HG03060 (cell line): ENCODE data around the gene ANAPC10.
"Not testable (repeated sequence)": the region's sequence is repeated elsewhere in the genome, so short reads cannot be mapped to it uniquely, and the experiment has no call there.

Experiments
- ATAC-seq: cut with Tn5 transposase; IDR thresholded peaks from one replicate; pipeline ENCODE4 v1.9.1; 2021; ENCODE audit warnings: low read depth, moderate number of reproducible peaks; ENCODE audit not compliant: unreplicated experiment

ANAPC10 gene

DNA sequence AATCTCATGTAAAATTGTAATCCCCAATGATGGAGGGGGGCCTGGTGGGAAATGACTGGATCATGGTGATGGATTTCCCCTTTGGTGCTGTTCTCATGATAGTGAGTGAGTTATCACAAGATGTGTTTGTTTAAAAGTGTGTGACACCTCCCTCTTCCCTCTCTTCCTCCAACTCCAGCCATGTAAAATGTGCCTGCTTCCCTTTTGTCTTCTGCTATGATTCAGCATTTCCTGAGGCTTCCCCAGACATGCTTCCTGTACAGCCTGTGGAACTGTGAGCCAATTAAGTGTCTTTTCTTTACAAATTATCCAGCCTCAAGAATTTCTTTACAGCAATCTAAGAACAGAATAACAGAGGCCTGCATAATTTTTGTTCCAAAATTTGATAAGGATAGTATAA lies 85.2 kb downstream of the ANAPC10 start:
- no peak for ATAC-seq

DNA sequence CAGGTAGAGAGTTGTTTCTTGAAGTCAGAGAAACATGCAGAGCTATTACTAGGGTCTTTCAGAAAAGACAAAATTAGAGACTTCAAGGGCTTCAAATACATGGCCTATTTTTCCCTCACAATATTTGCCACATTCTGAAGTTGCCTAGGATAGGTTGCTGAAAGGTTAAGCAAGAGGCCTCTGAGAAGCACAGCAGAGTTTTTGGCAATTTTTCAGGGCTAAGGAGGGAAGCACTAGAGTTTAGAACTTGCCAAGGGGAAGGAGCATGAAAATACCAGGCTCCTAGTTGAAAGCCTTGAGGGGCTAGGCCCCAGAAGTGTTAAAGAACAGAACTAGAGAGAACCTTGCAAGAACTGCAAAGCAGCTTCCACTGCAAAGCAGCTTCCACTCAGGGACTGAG lies 86.4 kb downstream of the ANAPC10 start:
- no peak for ATAC-seq

DNA sequence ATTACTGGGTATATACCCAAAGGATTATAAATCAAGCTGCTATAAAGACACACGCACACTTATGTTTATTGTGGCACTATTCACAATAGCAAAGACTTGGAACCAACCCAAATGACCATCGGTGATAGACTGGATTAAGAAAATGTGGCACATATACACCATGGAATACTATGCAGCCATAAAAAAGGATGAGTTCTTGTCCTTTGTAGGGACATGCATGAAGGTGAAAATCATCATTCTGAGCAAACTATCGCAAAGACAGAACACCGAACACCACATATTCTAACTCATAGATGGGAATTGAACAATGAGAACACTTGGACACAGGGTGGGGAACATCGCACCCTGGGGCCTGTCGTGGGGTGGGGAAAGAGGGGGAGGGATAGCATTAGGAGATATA lies 87.7 kb downstream of the ANAPC10 start:
- ATAC-seq, result not testable (repeated sequence)

DNA sequence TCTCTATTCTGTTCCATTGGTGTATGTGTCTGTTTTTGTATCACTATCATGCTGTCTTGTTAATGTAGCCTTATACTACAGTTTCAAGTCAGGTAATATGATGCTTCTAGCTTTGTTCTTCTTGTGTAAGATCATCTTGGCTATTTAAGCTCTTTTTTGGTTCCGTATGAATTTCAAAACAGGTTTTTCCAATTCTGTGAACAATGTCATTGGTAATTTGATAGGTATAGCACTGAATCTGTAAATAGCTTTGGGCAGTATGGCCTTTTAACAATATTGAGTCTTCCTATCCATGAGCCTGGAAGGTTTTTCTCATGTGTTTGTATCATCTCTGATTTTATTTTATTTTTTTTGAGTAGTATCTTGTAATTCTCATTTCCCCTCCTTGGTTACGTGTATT lies 94.3 kb downstream of the ANAPC10 start:
- ATAC-seq, result no peak

DNA sequence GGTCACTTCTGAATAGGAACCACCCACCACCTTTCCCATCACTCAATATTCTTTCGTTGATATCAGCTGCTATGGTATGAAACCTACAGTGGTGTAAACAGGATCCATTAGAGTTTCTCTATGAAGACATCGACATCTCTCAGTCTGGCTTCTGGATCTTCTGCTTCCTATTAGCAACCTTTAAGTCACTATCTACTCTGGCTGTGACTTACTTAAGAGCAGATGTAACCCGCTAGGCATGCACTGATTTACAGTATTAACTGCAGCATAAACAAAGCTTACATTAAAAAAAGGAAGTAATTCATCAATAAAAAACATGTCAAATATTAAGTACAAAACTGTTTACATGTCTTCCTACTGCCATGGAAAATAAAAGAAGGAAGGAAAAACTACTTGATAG lies 96.4 kb downstream of the ANAPC10 start:
- ATAC-seq, result no peak

DNA sequence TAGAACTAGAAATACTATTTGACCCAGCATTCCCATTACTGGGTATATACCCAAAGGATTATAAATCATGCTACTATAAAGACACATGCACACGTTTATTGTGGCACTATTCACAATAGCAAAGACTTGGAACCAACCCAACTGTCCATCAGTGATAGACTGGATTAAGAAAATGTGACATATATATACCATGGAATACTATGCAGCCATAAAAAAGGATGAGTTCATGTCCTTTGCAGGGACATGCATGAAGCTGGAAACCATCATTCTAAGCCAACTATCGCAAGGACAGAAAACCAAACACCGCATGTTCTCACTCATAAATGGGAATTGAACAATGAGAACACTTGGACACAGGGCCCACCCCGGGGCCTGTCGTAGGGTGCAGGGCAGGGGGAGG lies 97.3 kb downstream of the ANAPC10 start:
- ATAC-seq, result not testable (repeated sequence)

DNA sequence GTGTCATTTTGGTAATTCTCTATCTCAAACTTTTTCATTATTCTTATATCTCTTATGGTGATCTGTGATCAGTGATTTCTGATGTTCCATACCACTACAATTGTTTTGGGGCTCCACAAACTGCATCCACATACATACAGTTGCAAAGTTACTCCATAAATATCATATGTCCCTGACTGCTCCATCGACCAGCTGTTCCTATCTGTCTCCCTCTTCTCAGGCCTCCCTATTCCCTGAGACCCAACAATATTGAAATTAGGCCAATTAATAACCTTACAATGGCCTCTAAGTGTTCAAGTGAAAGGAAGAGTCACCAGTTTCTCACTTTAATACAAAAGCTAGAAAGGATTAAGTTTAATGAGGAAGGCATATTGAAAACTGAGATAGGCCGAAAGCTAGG lies 108.7 kb downstream of the ANAPC10 start:
- ATAC-seq, result no peak

DNA sequence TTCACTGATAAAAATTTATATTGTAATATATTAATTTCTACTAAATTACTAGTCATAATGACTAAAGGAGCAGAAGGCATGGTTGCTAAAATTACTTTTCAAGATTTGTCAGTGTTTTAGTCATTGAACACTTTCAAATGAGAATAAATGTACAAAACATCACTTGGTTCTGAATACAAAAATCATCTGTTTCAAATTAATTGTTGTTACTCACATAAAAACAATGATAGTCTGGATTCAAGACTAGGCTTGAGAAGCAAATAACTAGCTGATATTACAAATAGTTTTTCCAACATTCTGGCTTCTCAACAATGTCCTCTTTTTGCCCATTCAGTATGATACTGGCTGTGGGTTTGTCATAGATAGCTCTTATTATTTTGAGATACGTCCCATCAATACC lies 112.5 kb downstream of the ANAPC10 start:
- no peak for ATAC-seq

DNA sequence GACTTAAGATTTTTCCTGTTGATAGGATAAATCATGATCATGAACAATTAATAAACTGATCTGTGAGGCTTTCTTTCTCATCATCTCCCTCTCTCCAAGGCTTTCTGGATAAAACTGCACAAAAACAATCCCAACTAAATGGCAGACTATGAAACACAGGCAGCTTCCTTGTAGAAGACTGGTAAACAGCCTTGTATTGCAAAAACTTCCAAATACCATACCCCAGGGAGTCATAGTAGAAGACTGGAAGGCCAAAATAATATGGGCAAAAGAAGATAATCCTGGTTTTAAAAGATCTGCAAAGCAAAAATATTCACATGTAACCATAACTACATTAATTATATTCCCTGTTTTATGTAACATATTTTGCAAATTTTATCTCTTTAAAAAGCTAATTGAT lies 113.0 kb downstream of the ANAPC10 start:
- no peak for ATAC-seq

DNA sequence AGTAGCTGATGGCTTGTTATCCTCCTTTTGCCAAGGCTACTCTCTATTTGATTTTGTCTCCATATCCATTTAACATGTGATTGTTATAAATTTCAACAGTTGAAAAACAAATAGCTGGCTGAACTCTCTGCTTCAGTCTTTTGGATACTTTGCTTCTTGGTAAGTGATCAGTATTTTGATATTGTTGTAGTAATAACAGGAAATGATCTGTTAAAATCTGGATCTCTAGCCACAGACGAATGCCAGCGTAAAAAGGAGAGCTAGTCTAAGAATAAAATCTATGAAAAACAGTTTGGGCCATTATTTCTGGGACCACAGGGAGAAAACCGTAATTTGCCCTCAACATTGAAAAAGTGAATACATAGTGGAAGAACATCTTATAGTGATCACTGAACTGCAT lies 113.8 kb downstream of the ANAPC10 start:
- no peak for ATAC-seq

DNA sequence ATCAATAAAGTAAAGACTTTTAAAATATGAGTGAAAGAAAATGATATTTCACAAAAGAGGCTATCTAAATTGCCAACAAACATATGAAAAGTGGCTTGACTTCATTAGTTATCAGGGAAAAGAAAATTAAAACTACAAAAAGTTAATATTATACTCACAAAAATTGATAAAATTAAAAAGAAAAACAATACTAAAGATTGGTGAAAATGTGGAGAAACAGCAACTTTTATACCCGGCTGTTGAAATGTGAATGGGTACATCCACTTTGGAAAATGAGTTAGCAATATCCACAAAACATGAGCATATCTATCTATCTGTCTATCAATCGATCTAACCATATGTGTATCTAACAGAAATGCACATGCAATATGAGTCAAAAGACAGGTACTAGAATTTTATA lies 122.3 kb downstream of the ANAPC10 start:
- no peak for ATAC-seq

DNA sequence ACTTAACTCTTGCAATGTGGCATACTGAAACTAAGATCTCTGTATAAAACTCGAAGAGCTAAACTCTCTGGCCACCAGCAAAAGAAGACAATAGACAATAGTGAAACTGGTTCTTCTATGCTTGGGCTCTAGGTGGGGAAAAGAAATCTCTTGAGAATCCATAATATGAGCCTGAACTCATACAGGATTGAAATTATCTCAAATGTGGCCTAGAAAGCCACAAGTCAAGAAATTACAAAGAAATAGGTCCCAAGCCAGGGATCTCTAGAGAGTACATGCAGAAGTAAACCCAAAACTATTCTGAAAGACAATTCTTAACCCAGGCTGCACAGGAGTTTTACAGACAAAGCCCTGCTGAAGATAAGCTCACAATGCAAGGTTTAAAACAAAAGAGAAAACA lies 127.4 kb downstream of the ANAPC10 start:
- ATAC-seq, result peak; percentile 70

DNA sequence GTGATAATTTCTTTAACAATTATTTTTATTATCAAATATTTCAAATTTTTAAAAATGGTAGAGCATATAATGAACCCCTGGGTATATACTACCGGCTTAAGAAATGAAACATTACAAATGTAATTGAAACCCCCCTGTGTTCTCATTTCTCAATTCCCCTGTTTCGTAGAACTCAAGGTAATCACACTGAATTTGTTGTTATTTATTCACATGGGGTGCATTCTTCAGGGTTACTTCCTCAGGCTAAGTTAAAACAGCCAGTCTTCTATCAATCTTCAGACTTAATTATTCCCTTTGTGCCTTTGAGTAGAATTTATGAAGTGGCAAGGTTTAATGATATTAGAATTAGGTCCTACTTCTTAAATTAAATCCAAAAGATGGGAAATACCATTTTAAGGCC lies 128.2 kb downstream of the ANAPC10 start:
- ATAC-seq, result no peak

DNA sequence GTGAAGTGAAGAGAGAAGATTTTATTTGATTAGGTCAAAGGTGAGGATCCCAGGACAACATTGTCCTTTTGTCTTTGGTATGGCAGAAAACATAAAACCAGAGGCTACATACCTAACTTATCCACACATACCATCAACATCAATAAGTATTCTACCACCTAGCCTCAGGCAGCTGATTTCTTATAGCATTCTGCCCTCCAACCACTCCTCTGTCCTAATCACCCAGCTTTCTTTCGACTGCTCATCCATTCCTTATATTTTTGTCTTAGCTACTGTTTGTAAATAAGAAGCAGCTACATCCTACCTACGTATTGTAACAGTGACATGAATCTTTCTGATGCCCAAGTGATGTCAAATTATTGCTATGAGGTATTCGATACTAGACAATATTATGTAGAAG lies 129.4 kb downstream of the ANAPC10 start:
- no peak for ATAC-seq

DNA sequence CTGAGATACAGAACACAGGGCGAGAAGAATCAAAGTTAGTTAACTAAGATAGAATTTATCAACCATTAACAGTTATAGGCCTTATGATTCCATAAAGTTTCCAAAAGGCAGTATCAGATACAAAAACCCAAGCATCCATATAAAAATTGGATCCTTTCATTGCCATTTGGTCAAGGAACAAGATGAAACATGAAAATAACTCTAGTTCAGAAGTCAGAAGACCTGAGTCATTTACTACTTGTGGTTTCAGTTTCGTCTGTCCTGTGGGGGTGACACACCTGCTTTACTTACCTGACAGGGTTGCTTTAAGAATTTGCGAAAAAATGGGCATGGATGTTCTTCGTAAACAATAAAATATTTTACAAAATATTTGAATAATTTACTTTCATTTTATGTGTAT lies 130.8 kb downstream of the ANAPC10 start:
- ATAC-seq, result no peak

DNA sequence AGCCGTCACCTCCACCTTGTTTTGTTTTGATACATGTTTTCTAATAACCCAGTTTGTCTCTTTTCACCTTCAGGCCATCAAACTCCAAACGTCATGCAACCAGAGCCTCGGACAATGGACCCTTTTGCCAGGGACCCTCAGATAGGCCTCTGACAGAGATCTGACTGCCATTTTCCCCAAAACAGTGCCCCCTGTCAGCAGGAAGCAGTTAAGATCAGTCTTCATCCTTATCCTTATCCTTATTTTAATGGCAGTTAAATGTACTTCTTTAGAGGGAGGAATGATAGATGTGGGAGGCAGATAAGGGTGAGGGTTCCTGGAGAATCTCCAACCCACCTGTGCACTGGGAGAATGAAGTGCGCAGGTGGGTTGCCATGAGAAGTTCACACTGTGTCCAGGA lies 135.7 kb downstream of the ANAPC10 start:
- ATAC-seq, result no peak

DNA sequence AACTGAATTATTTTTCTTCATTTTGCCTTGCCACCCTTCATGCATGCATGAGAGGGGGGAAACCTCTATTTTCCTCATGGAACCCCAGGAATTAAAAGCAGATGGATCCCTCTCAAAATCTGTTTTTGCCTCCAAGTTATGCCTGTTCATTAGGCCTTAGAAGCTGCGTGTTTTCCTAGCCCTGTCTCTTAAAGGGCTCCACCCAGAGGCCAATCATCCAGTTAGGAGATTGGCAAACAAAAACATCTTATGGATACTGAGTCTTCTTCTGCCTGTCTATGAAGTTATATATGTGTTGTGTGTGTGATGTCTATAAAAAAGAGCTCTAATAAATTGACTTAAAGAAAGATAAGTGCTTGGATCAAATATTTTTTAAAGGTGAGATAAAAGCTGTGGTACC lies 142.9 kb downstream of the ANAPC10 start:
- no peak for ATAC-seq

DNA sequence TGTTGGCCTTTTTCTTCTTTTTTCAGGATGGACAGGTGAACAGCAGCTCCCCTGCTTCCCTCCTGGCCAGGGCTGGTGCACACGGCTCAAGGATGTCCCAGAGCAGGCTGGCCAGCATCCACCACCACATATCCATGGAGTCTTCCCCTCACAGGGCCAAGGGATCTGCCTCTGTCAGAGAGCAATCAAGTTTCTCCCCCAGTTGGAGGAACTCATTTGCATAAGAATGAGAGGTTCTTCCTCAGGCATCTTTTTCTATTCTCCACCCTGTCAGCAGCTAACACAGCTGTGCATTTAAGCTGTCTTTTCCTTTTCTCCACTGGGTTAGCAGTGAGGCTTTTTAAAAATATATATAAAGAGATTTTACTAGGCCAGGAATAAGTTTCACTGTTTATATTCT lies 143.8 kb downstream of the ANAPC10 start:
- ATAC-seq, result no peak

DNA sequence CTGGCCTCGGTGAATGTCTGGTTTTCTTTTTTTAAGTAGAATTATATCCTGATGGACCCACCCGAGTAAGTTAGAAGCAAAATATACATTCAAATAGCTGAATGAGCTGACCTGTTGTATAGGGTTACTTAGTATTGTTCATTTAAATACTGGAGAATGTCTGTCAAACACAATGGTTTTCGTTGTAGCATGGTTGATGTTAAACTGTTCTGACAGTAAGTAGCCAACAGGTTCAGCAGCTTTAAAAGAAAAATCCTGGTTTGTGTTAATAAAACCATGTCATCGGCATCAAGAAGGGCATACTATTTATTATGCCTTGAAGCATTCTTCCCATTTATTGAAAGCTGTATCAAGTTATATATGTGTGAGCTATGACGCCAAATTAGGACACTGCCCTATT lies 149.6 kb downstream of the ANAPC10 start:
- no peak for ATAC-seq

DNA sequence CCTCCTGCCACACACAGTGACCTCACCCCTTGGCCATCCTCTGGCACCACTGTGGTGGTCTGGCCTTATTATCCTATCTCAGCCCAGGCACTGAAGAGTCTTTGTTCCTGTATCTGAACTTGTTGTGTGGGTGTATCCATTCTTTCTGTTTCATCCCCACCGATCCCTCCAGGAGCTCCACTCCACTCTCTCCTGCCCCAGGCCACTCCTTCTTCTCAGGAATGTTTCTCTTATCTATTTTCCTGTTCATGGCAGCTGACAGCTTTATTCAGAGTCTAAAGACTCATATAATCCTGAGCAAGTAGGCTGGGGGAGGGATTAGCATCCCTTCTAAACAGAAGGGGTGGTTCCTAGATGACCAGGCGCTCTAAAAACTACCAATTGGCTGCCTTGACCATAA lies 150.0 kb downstream of the ANAPC10 start:
- ATAC-seq, result no peak
